GM19035 (cell line): ENCODE data around the gene KDM7A.

Source experiments
- ATAC-seq: cut with Tn5 transposase; IDR thresholded peaks from one replicate; pipeline ENCODE4 v1.9.1; 2021; ENCODE audit not compliant: unreplicated experiment

The KDM7A gene

DNA sequence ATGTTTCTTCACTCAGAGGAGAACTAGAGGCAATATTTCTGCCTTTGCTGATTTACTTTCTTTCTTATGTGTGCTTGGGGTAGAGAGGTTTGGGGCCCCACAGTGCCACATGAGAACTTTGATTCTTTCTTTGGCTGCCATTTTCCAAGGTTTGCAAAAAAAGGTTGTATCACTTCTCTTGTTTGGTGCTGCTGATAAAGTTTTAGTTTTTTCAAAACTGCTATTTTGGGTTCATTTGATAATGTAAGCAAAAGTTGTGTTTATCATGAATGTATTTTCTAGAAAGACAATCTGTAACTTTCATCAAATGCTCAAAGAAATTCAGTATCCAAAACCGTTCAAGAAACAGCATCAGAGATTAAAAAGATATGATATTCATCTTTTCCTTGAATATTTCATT lies 83.4 kb downstream of the KDM7A start:
- ATAC-seq = no peak

DNA sequence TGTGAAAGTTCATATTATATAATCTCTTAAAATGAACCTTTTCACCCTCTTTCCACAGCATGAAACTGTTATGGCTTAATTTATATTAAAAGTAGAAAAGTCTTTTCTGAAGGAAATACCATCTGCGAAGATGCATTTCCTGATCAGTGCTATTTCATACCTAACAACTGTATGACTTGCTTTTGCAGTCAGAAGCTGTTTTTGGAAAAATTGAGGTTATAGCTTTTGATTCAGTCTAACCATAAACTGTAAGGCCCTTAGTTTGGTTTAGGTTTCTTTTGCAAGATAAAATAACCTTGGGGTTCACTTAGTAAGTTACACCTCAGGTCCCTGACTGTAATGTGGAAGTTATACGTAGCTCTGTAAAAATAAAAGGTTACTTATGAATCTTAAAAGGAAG lies 91.3 kb downstream of the KDM7A start:
- ATAC-seq = no peak

- peak; percentile 98 for ATAC-seq
Observed at GRCh38 chr7:140084972-140085371, 91.8 kb downstream of the KDM7A start.

- no peak for ATAC-seq
Observed at GRCh38 chr7:140084142-140084655, 92.6 kb downstream of the KDM7A start.

- ATAC-seq = no peak
Observed at GRCh38 chr7:140082770-140083169, 94.0 kb downstream of the KDM7A start.

- no peak for ATAC-seq
Observed at GRCh38 chr7:140081774-140082425, 94.9 kb downstream of the KDM7A start.

GRCh38 chr7:140080919-140081318 lies 95.9 kb downstream of the KDM7A start:
- no peak for ATAC-seq

DNA sequence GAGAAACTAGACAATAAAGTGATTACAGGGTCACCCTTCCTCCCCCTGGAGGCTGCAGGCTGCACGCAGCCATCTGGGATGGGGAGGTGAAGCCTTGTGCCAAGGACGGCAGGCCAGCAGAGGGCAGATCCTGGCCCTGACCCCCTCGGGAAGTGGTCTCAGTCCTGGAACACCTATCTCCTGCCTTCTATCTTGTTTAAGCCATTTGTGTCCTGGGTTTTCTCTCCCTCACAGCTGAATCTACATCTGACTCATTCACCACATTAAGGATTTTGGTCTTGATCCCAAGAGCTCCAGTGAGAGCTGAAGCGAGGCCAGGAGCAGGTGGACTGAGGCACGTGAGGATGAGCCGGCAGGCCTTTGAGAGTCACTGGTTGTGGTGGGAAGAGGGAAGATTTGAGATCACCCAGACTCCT lies 97.7 kb downstream of the KDM7A start:
- no peak for ATAC-seq

DNA sequence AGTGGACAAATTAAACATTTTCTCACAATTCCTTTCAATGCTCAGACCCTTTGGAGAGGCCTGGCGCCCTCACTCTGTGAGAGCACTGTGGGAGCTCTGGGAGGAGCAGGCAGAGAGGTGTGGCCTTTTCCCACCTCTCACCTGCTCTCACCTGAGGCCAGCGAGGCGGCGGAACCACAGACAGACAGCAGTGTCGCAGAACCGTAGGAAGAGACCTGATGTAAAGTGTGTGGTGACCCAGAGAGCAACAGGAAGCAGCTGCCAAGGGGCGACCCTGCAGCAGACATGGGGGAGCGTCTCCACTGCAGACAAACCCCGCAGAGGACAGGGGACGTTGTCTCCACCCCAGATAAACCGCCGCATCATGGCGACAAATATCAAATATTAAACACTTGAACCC lies 98.4 kb downstream of the KDM7A start:
- ATAC-seq = no peak

DNA sequence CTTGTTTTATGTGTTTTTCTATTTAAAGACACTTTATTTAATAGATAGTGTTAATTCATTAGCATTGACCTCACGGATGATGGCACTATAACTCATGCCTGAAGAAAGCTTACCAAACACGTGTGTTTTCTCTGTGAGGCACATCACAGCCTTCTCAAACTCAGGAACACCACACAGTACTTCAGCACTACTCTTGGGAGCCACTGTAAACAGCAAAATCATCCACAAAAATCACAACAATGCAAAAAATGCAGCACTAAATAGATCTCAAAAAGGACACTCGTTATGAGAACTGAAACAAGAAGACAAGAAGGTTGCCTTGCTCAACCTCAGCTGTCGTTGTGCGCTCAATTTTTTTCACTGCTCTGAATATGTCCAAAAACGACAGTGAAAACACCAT lies 102.0 kb downstream of the KDM7A start:
- ATAC-seq = no peak

- ATAC-seq = no peak
Observed at GRCh38 chr7:140070546-140070945, 106.2 kb downstream of the KDM7A start.

GRCh38 chr7:140069298-140069949 lies 107.4 kb downstream of the KDM7A start:
- ATAC-seq = no peak

DNA sequence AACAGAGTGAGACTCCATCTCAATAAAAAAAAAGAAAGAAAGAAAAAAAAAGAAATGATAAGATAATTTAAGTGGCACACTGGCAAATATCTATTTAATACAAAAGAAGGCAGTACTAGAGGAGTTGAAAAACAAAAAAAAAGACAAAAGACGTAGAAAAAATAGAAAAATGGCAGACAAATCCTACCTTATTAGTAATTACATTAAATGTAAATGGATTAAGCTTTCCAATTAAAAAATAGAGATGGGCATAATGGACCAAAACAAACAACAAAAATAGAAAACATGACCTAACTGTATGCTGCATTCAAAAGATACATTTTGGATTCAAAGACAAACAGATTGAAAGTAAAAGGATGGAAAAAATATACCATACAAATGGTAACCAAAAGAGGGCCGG lies 108.8 kb downstream of the KDM7A start:
- no peak for ATAC-seq

DNA sequence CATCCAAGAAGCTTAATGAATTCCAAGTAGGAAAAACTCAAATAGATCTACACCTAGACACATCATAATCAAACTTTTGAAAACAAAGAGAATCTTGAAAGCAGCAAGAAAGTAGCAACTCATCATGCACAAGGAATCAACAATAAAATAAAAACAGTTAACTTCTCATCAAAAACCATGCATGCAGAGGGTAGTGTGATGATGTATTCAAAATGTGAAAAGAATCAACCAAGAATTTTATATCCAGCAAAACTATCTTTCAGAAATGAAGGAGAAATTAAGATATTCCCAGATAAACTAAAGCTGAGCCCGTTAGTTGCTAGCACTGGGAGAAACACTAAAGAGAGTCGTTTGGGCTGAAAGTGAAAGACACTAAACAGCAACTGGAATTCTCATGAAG lies 109.7 kb downstream of the KDM7A start:
- ATAC-seq = no peak

GRCh38 chr7:140062528-140063299 lies 114.1 kb downstream of the KDM7A start, which contains the start of gene PARP12:
PARP12 (minus strand) TSS chr7:140062951; CDS start chr7:140062847, 104 bp downstream.
- peak; percentile 96 for ATAC-seq

- peak; percentile 15 for ATAC-seq
Observed at GRCh38 chr7:140062118-140062527, 114.7 kb downstream of the KDM7A start.

DNA sequence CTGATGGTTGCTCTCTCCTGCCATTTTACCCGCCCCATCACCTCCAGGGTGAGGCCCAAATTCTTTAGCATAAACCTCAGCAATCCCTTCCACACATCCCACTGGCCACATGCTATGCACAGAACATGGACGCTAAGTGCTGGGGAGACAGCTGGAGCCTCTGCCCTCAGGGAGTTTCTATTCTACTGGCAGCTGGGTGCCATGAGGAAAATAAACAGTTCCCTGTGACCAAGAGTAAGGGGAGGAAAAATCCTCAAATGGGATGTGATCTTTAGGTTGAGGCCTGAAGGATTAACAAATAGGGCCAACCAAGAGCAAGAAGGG lies 115.2 kb downstream of the KDM7A start:
- ATAC-seq = no peak

DNA sequence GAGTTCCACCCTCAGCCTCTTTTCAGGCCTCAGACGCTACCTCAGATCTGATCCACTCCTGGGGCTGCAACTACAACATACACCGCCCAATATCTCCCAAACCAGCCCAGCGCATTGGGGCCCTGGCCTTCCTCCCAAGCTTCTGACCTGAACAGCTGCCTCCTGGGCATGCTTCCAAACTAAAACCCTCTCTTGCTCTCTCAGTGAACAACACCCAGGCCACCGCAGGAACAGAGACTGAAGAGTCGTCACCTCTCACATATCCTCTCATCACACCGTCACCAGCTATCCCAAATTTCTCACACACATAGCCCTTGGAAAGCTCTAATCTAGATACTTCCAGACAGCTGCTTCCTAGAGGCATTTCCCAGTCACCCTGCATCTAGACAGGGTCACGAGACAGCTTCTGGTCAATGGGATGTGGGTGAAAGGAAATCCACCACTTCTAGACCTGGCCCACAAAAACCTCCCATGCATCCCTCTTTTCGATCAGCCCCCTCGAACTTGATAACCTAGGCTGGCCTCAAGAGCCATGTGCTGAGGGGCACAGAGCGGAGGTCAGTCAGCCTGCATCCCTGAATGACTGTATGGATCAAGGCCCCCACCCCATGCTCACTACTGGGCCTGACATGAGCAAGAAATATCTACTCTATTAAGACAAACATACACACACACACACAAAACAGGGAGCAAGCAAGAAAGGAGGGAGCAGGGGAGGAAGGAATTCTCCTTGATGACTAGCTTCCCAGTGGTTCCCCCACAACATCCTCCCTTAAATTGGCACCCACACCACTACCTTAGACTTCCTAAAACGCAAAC lies 115.8 kb downstream of the KDM7A start:
- ATAC-seq = no peak

GRCh38 chr7:140060243-140060630 lies 116.5 kb downstream of the KDM7A start:
- ATAC-seq = no peak

- ATAC-seq = no peak
Observed at GRCh38 chr7:140059273-140060242, 117.2 kb downstream of the KDM7A start.
